Measurements from ENCODE around the gene TANC2. TPM values are rescaled to one million over a fixed set of nuclear protein-coding genes. Genes with fewer than 3 reads are reported as not detected.

The TANC2 gene
- total RNA-seq, 1 experiment from 2014 or later: 18.6 TPM

DNA sequence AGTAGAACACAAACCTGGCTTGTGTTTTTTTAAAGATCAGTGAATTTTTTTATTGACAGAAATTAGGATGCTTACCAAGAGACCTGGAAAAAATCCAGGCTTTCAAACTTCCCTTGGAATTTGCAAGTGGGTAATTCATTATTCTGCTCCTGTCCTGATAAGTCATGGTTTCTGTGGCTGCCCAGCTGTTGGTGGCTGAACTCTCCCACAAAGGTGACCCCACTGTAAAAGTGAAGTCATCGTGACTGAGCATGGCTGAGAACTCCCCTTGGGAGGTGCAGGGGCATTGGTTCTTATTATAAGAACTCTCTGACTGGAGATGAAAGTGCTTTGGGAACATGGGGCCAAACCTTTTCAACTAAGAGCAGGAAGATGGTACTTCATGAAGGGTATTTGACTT lies 46.6 kb upstream of the TANC2 start:
- Mint-ChIP-seq H3K4me1 (no peaks in the 10 kb centered on the region), H3K36me3 (no peaks in the 10 kb centered on the region), H3K27ac (no peak overlapping the region), H3K27me3 (ENCODE audit: low read depth) (no peaks in the 10 kb centered on the region), H3K4me3 (no peak overlapping the region), H3K9me3 (peaks cover 3% of the 10 kb centered on the region; the same call in 1 of the 2 replicates)
- TF ChIP-seq JAZF1 (CRISPR knock-in tag; IDR thresholded peaks at IDR 0.05): no peak
- TF ChIP-seq, protein P1, sequence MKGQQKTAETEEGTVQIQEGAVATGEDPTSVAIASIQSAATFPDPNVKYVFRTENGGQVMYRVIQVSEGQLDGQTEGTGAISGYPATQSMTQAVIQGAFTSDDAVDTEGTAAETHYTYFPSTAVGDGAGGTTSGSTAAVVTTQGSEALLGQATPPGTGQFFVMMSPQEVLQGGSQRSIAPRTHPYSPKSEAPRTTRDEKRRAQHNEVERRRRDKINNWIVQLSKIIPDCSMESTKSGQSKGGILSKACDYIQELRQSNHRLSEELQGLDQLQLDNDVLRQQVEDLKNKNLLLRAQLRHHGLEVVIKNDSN (CRISPR knock-in tag; IDR thresholded peaks at IDR 0.05): no peak
- TF ChIP-seq, protein P2, sequence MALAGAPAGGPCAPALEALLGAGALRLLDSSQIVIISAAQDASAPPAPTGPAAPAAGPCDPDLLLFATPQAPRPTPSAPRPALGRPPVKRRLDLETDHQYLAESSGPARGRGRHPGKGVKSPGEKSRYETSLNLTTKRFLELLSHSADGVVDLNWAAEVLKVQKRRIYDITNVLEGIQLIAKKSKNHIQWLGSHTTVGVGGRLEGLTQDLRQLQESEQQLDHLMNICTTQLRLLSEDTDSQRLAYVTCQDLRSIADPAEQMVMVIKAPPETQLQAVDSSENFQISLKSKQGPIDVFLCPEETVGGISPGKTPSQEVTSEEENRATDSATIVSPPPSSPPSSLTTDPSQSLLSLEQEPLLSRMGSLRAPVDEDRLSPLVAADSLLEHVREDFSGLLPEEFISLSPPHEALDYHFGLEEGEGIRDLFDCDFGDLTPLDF (CRISPR knock-in tag; IDR thresholded peaks at IDR 0.05): no peak
- TF ChIP-seq, protein P3, sequence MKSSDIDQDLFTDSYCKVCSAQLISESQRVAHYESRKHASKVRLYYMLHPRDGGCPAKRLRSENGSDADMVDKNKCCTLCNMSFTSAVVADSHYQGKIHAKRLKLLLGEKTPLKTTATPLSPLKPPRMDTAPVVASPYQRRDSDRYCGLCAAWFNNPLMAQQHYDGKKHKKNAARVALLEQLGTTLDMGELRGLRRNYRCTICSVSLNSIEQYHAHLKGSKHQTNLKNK (CRISPR knock-in tag; IDR thresholded peaks at IDR 0.05): no peak
- no peak for TF ChIP-seq IRF2 (CRISPR knock-in tag; IDR thresholded peaks at IDR 0.05; ENCODE audit: borderline replicate concordance, low read depth)
- no peak for TF ChIP-seq EMX1 (CRISPR knock-in tag; IDR thresholded peaks at IDR 0.05)
- TF ChIP-seq, protein P4, sequence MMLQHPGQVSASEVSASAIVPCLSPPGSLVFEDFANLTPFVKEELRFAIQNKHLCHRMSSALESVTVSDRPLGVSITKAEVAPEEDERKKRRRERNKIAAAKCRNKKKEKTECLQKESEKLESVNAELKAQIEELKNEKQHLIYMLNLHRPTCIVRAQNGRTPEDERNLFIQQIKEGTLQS (CRISPR knock-in tag; conservative IDR thresholded peaks at IDR 0.05): no peak
- TF ChIP-seq, protein P5, sequence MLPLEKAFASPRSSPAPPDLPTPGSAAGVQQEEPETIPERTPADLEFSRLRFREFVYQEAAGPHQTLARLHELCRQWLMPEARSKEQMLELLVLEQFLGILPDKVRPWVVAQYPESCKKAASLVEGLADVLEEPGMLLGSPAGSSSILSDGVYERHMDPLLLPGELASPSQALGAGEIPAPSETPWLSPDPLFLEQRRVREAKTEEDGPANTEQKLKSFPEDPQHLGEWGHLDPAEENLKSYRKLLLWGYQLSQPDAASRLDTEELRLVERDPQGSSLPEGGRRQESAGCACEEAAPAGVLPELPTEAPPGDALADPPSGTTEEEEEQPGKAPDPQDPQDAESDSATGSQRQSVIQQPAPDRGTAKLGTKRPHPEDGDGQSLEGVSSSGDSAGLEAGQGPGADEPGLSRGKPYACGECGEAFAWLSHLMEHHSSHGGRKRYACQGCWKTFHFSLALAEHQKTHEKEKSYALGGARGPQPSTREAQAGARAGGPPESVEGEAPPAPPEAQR (CRISPR knock-in tag; IDR thresholded peaks at IDR 0.05): no peak
- TF ChIP-seq SOX15 (CRISPR knock-in tag; IDR thresholded peaks at IDR 0.05): no peak
- TF ChIP-seq, protein P6, sequence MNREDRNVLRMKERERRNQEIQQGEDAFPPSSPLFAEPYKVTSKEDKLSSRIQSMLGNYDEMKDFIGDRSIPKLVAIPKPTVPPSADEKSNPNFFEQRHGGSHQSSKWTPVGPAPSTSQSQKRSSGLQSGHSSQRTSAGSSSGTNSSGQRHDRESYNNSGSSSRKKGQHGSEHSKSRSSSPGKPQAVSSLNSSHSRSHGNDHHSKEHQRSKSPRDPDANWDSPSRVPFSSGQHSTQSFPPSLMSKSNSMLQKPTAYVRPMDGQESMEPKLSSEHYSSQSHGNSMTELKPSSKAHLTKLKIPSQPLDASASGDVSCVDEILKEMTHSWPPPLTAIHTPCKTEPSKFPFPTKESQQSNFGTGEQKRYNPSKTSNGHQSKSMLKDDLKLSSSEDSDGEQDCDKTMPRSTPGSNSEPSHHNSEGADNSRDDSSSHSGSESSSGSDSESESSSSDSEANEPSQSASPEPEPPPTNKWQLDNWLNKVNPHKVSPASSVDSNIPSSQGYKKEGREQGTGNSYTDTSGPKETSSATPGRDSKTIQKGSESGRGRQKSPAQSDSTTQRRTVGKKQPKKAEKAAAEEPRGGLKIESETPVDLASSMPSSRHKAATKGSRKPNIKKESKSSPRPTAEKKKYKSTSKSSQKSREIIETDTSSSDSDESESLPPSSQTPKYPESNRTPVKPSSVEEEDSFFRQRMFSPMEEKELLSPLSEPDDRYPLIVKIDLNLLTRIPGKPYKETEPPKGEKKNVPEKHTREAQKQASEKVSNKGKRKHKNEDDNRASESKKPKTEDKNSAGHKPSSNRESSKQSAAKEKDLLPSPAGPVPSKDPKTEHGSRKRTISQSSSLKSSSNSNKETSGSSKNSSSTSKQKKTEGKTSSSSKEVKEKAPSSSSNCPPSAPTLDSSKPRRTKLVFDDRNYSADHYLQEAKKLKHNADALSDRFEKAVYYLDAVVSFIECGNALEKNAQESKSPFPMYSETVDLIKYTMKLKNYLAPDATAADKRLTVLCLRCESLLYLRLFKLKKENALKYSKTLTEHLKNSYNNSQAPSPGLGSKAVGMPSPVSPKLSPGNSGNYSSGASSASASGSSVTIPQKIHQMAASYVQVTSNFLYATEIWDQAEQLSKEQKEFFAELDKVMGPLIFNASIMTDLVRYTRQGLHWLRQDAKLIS (CRISPR knock-in tag; IDR thresholded peaks at IDR 0.05; ENCODE audit: borderline replicate concordance): no peak
- TF ChIP-seq ELF4 (CRISPR knock-in tag; IDR thresholded peaks at IDR 0.05; ENCODE audit: low read depth): no peak
- TF ChIP-seq, protein P7, sequence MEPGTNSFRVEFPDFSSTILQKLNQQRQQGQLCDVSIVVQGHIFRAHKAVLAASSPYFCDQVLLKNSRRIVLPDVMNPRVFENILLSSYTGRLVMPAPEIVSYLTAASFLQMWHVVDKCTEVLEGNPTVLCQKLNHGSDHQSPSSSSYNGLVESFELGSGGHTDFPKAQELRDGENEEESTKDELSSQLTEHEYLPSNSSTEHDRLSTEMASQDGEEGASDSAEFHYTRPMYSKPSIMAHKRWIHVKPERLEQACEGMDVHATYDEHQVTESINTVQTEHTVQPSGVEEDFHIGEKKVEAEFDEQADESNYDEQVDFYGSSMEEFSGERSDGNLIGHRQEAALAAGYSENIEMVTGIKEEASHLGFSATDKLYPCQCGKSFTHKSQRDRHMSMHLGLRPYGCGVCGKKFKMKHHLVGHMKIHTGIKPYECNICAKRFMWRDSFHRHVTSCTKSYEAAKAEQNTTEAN (CRISPR knock-in tag; IDR thresholded peaks at IDR 0.05): no peak
- TF ChIP-seq FOXP1 (CRISPR knock-in tag; IDR thresholded peaks at IDR 0.05; ENCODE audit: borderline replicate concordance): no peak
- no peak for TF ChIP-seq RELA (CRISPR knock-in tag; IDR thresholded peaks at IDR 0.05; ENCODE audit: borderline replicate concordance)
- no peak for TF ChIP-seq CBFB (CRISPR knock-in tag; IDR thresholded peaks at IDR 0.05; ENCODE audit: low read depth)
- no peak for DNase-seq (ENCODE audit: low spot score)
- ChIA-PET POLR2A (no interaction called here), CTCF (no interaction called here)
- ATAC-seq: no peak

DNA sequence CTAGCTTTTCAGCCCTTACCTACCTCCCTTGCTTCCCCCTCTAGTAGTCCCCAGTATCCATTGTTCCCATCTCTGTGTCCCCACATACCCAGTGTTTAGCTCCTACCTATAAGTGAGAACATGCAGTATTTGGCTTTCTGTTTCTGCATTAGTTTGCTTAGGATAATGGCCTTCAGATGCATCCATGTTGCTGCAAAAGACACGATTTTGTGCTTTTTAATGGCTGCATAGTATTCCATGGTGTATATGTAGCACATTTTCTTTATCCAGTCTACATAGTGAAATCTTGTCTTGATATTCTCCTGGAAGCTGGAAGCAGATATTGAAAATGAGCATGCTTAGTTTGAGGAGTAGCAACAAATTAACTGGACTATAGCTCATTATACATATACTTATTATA lies 45.7 kb upstream of the TANC2 start:
- Mint-ChIP-seq H3K4me1 (no peaks in the 10 kb centered on the region), H3K27ac (no peak overlapping the region), H3K9me3 (peaks cover 3% of the 10 kb centered on the region; the same call in 1 of the 2 replicates), H3K27me3 (ENCODE audit: low read depth) (no peaks in the 10 kb centered on the region), H3K4me3 (no peak overlapping the region), H3K36me3 (no peaks in the 10 kb centered on the region)
- DNase-seq (ENCODE audit: low spot score) (no peak), ATAC-seq (no peak)
- CTCF ChIA-PET: no interaction called here
- POLR2A ChIA-PET: no interaction called here
- TF ChIP-seq NFE2L1 (CRISPR knock-in tag; IDR thresholded peaks at IDR 0.05) (no peak), ESRRA (CRISPR knock-in tag; IDR thresholded peaks at IDR 0.05; ENCODE audit: borderline replicate concordance) (no peak), ELF4 (CRISPR knock-in tag; IDR thresholded peaks at IDR 0.05; ENCODE audit: low read depth) (no peak), ZBTB21 (CRISPR knock-in tag; IDR thresholded peaks at IDR 0.05; ENCODE audit: borderline replicate concordance) (no peak)
- TF ChIP-seq, protein P8, sequence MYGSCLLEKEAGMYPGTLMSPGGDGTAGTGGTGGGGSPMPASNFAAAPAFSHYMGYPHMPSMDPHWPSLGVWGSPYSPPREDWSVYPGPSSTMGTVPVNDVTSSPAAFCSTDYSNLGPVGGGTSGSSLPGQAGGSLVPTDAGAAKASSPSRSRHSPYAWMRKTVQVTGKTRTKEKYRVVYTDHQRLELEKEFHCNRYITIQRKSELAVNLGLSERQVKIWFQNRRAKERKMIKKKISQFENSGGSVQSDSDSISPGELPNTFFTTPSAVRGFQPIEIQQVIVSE (CRISPR knock-in tag; IDR thresholded peaks at IDR 0.05; ENCODE audit: borderline replicate concordance): no peak
- TF ChIP-seq, protein P9, sequence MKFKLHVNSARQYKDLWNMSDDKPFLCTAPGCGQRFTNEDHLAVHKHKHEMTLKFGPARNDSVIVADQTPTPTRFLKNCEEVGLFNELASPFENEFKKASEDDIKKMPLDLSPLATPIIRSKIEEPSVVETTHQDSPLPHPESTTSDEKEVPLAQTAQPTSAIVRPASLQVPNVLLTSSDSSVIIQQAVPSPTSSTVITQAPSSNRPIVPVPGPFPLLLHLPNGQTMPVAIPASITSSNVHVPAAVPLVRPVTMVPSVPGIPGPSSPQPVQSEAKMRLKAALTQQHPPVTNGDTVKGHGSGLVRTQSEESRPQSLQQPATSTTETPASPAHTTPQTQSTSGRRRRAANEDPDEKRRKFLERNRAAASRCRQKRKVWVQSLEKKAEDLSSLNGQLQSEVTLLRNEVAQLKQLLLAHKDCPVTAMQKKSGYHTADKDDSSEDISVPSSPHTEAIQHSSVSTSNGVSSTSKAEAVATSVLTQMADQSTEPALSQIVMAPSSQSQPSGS (CRISPR knock-in tag; IDR thresholded peaks at IDR 0.05; ENCODE audit: borderline replicate concordance, low read depth): no peak
- TF ChIP-seq, protein P10, sequence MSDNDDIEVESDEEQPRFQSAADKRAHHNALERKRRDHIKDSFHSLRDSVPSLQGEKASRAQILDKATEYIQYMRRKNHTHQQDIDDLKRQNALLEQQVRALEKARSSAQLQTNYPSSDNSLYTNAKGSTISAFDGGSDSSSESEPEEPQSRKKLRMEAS (CRISPR knock-in tag; IDR thresholded peaks at IDR 0.05): no peak
